H1 (cell line): ENCODE data around the gene NEU3. TPM values are rescaled to one million over a fixed set of nuclear protein-coding genes. Genes with fewer than 3 reads are reported as not detected.

Experiments
- CTCF ChIA-PET: fragments of 300-600 bp; sonication (Branson Sonifier 250); formaldehyde crosslinking; loops from one replicate; lab custom pipeline; 2021; ENCODE audit not compliant: partially characterized antibody; lab: Charles Lee
- POLR2A ChIA-PET: fragments of 300-600 bp; sonication (Branson Sonifier 250); formaldehyde crosslinking; loops from one replicate; lab custom pipeline; 2021; ENCODE audit warnings: inconsistent platforms; ENCODE audit not compliant: partially characterized antibody; lab: Charles Lee
- DNase-seq, 2 experiments: peaks; one replicate each; pipeline versions ENCODE4 v3.0.0 to v3.0.0-alpha.2; 2010 to 2022; ENCODE audit warnings: low spot score in 2 of 2, low read depth in 1 of 2, mixed read lengths in 1 of 2
- FAIRE-seq: peaks from 2 replicates; lab custom pipeline; 2011; peaks lifted over from hg19 to GRCh38; lab: Jason Lieb, UNC
- H2AFZ ChIP-seq: 2 replicates; pipeline ENCODE4 v1.8.1; 2012; ENCODE audit warnings: low read length, inconsistent platforms
- H2AK5ac ChIP-seq: 2 replicates; pipeline ENCODE4 v1.6.1; 2013; ENCODE audit warnings: low read depth, low read length
- H2BK120ac ChIP-seq: replicated peaks from 2 replicates; pipeline ENCODE3; 2013; ENCODE audit warnings: low read depth, low read length, inconsistent platforms
- H2BK12ac ChIP-seq: 2 replicates; pipeline ENCODE4 v1.6.1; 2013; ENCODE audit warnings: low read depth, low read length
- H2BK15ac ChIP-seq: 2 replicates; pipeline ENCODE4 v1.6.1; 2013; ENCODE audit warnings: low read length
- H2BK20ac ChIP-seq: 2 replicates; pipeline ENCODE4 v1.6.1; 2013; ENCODE audit warnings: low read length
- H2BK5ac ChIP-seq: 2 replicates; pipeline ENCODE4 v1.6.1; 2013; ENCODE audit warnings: low read depth, low read length
- H3K14ac ChIP-seq: 2 replicates; pipeline ENCODE4 v1.6.1; 2013; ENCODE audit warnings: inconsistent platforms; ENCODE audit not compliant: insufficient read length
- H3K18ac ChIP-seq: 2 replicates; pipeline ENCODE4 v1.6.1; 2013; ENCODE audit warnings: low read length; ENCODE audit errors: extremely low read depth
- H3K23ac ChIP-seq: 2 replicates; pipeline ENCODE4 v1.6.1; 2013; ENCODE audit warnings: inconsistent platforms; ENCODE audit not compliant: insufficient read length
- H3K23me2 ChIP-seq: 2 replicates; pipeline ENCODE4 v1.6.1; 2013; ENCODE audit warnings: low read depth, low read length
- H3K27ac ChIP-seq: 2 replicates; pipeline ENCODE4 v1.6.1; 2011; ENCODE audit warnings: low read depth, low read length, inconsistent platforms
- H3K27me3 ChIP-seq, 4 experiments: replicated peaks in 1 of 4; 1 replicate in 1 of 4; 2 replicates in 3 of 4; pipeline versions ENCODE4 v1.6.1 to v1.8.1; 2011 to 2013; ENCODE audit warnings: low read length in 3 of 4, mild to moderate bottlenecking in 3 of 4, inconsistent platforms in 2 of 4, mixed read lengths in 2 of 4, moderate library complexity in 1 of 4; ENCODE audit not compliant: control insufficient read depth in 3 of 4, insufficient read depth in 3 of 4; ENCODE audit errors: extremely low read depth in 1 of 4
- H3K36me3 ChIP-seq, 4 experiments: 2 replicates each; pipeline versions ENCODE4 v1.6.1 to v1.8.1; 2011 to 2013; ENCODE audit warnings: mild to moderate bottlenecking in 4 of 4, low read length in 3 of 4, moderate library complexity in 2 of 4, control low read depth in 1 of 4, inconsistent platforms in 1 of 4; ENCODE audit not compliant: insufficient read depth in 4 of 4, control insufficient read depth in 2 of 4
- H3K4ac ChIP-seq: replicated peaks from 2 replicates; pipeline ENCODE3; 2013; ENCODE audit warnings: low read length, low read depth, mixed read lengths, inconsistent platforms; ENCODE audit not compliant: insufficient read length
- H3K4me1 ChIP-seq, 4 experiments: replicated peaks in 1 of 4; 1 replicate in 1 of 4; 2 replicates in 3 of 4; pipeline versions ENCODE4 v1.6.1 to v1.8.1; 2011 to 2013; ENCODE audit warnings: low read length in 3 of 4, inconsistent platforms in 2 of 4, mixed read lengths in 1 of 4; ENCODE audit not compliant: insufficient read depth in 4 of 4, control insufficient read depth in 3 of 4
- H3K4me2 ChIP-seq, 2 experiments: 2 replicates each; pipeline versions ENCODE4 v1.6.1 to v1.8.1; 2011 to 2013; ENCODE audit warnings: low read depth in 2 of 2, low read length in 2 of 2, control low read depth in 1 of 2, inconsistent platforms in 1 of 2, mild to moderate bottlenecking in 1 of 2; ENCODE audit not compliant: insufficient read depth in 1 of 2
- H3K4me3 ChIP-seq, 4 experiments: fragments of 200-600, 300-600 bp in 1 of 4; sonication (generic), shearing (Covaris generic), sonication (Bioruptor Twin) in 1 of 4; 2 replicates each; pipeline versions ENCODE4 v1.5.1 to v1.8.1; 2011 to 2016; ENCODE audit warnings: low read length in 4 of 4, low read depth in 3 of 4, control low read depth in 2 of 4, inconsistent platforms in 2 of 4, mild to moderate bottlenecking in 2 of 4, mixed read lengths in 1 of 4, moderate library complexity in 1 of 4; ENCODE audit not compliant: insufficient read depth in 2 of 4; ENCODE audit errors: extremely low read depth in 1 of 4
- H3K56ac ChIP-seq: replicated peaks from 2 replicates; pipeline ENCODE3; 2013; ENCODE audit warnings: low read depth, mild to moderate bottlenecking, mixed read lengths, low read length, inconsistent platforms; ENCODE audit not compliant: insufficient read length
- H3K79me1 ChIP-seq: 2 replicates; pipeline ENCODE4 v1.6.1; 2013; ENCODE audit warnings: low read depth, low read length, control low read depth
- H3K79me2 ChIP-seq, 2 experiments: 2 replicates each; pipeline versions ENCODE4 v1.6.1 to v1.8.1; 2012 to 2013; ENCODE audit warnings: low read length in 2 of 2, mild to moderate bottlenecking in 2 of 2, inconsistent platforms in 1 of 2; ENCODE audit not compliant: insufficient read depth in 2 of 2, control insufficient read depth in 1 of 2
- H3K9ac ChIP-seq, 4 experiments: replicated peaks in 1 of 4; 1 replicate in 1 of 4; 2 replicates in 3 of 4; pipeline versions ENCODE4 v1.6.1 to v1.8.1; 2011 to 2013; ENCODE audit warnings: low read depth in 3 of 4, low read length in 3 of 4, control low read depth in 2 of 4, mild to moderate bottlenecking in 2 of 4, moderate library complexity in 2 of 4, inconsistent platforms in 1 of 4; ENCODE audit errors: extremely low read depth in 1 of 4
- H3K9me3 ChIP-seq, 2 experiments: 2 replicates each; pipeline versions ENCODE4 v1.6.1 to v1.8.1; 2012 to 2013; ENCODE audit warnings: mild to moderate bottlenecking in 2 of 2, moderate library complexity in 2 of 2, control low read depth in 1 of 2, inconsistent platforms in 1 of 2, low read depth in 1 of 2, low read length in 1 of 2, mixed read lengths in 1 of 2; ENCODE audit not compliant: insufficient read depth in 2 of 2
- H4K20me1 ChIP-seq, 2 experiments: replicated peaks in 1 of 2; 2 replicates each; pipeline versions ENCODE3 to v1.8.1; 2011 to 2013; ENCODE audit warnings: inconsistent platforms in 2 of 2, low read length in 2 of 2, mild to moderate bottlenecking in 1 of 2; ENCODE audit not compliant: insufficient read depth in 2 of 2, control insufficient read depth in 1 of 2
- H4K5ac ChIP-seq: 2 replicates; pipeline ENCODE4 v1.6.1; 2013; ENCODE audit warnings: low read length, low read depth, mixed read lengths, inconsistent platforms; ENCODE audit not compliant: insufficient read length
- H4K8ac ChIP-seq: 2 replicates; pipeline ENCODE4 v1.8.0; 2013; ENCODE audit warnings: mild to moderate bottlenecking, moderate library complexity, low read length, inconsistent platforms; ENCODE audit not compliant: insufficient read depth; ENCODE audit errors: extremely low read depth
- H4K91ac ChIP-seq: replicated peaks from 2 replicates; pipeline ENCODE3; 2013; ENCODE audit warnings: low read length, mixed read lengths, inconsistent platforms; ENCODE audit not compliant: insufficient read length
- HDAC2 ChIP-seq, 2 experiments: fragments of 300-600 bp in 1 of 2; sonication (generic) in 1 of 2; IDR thresholded peaks; 2 replicates each; pipeline ENCODE4 v1.6.1; 2011 to 2012; ENCODE audit warnings: low read depth in 2 of 2, low read length in 2 of 2, mild to moderate bottlenecking in 2 of 2, moderate library complexity in 2 of 2, borderline replicate concordance in 1 of 2, inconsistent platforms in 1 of 2
- SRF ChIP-seq: IDR thresholded peaks from 2 replicates; pipeline ENCODE4 v1.6.1; 2011; ENCODE audit warnings: mild to moderate bottlenecking, low read depth, low read length, moderate library complexity
- WGBS, 2 experiments: shearing (Covaris generic) in 1 of 2; methylation state at CpG; one replicate each; pipeline versions ENCODE4 v1.1.6 to v1.1.7; 2013 to 2015; ENCODE audit warnings: low lambda C conversion rate in 2 of 2, mixed read lengths in 2 of 2, inconsistent platforms in 1 of 2, low coverage in 1 of 2, missing lambda C conversion rate in 1 of 2; ENCODE audit not compliant: insufficient replicate concordance in 2 of 2, insufficient coverage in 1 of 2, insufficient read length in 1 of 2; ENCODE audit errors: extremely low coverage in 1 of 2, missing lambda C conversion rate in 1 of 2; 5-methylcytosine and 5-hydroxymethylcytosine counted together
- polyA plus RNA-seq, 7 experiments: library from polyadenylated mRNA; depleted of rRNA in 3 of 7; stranded (reverse) in 5 of 7; unstranded in 2 of 7; fragments of >200 nt in 5 of 7; fragments of 200-250 nt in 2 of 7; gene quantifications; 1 replicate in 5 of 7; 2 replicates in 1 of 7; 4 replicates in 1 of 7; pipeline versions ENCODE4 v1.2.1 to v1.2.3, GENCODE V29; 2011 to 2013; ENCODE audit warnings: missing spikeins in 2 of 7, mixed read lengths in 2 of 7
- total RNA-seq: library from RNA; stranded (reverse); fragmentation: NEBNext Ultra II Directional; extraction: Animal tissue kit (Norgen Biotek cat#: 25700); gene quantifications from 2 replicates; pipeline ENCODE4 v1.2.1, GENCODE V29; 2021
- TF ChIP-seq, protein P1 (sequence below): IDR thresholded peaks from 2 replicates; pipeline ENCODE4 v1.6.1; 2012; ENCODE audit warnings: inconsistent platforms

NEU3 gene
- total and polyA plus RNA-seq, 2 of the 8 experiments (the other 6 are each of a cell fraction or from before 2014, with no cell fraction given) = 8.9 to 15.6 TPM

DNA sequence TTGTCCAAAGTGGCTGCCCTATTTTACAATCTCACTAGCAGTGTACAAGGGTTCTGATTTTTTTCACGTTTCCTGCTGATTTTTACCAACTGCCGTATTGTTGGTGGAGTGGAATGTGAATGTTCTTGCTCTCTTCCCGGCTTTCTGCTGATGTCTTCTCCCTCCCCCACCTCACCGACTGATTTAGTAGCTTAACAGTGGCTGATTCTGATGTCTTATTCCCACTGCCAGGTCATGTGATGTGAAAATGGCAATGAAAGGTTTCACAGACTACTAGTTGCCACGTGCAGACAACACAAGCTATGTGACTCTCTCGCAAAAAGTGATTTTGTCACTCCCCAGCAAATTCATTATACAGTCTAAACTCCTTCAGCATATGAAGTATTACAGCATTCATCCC, 17.3 kb upstream of the NEU3 start:
- H3K79me2 ChIP-seq = peaks cover 0 to 3% of the 10 kb centered on the region in 2 experiments; a peak in 1 of 4 replicates
- peaks cover 0 to 44% (median 16%) of the 10 kb centered on the region in 4 experiments; a peak in 6 of 8 replicates for H3K36me3 ChIP-seq
- H3K4ac ChIP-seq = no peak overlapping the region
- H3K23ac ChIP-seq = no peak overlapping the region
- H2AK5ac ChIP-seq = no peak overlapping the region
- H3K27ac ChIP-seq = no peak overlapping the region
- no peak overlapping the region for H2BK12ac ChIP-seq
- peaks cover 5 to 6% of the 10 kb centered on the region in 2 experiments for H4K20me1 ChIP-seq
- no peak overlapping the region for H4K5ac ChIP-seq
- H3K18ac ChIP-seq = no peak overlapping the region
- no peak overlapping the region for H4K91ac ChIP-seq
- H2BK15ac ChIP-seq = no peak overlapping the region
- no peak overlapping the region for H3K56ac ChIP-seq
- no peak for DNase-seq
- no peak overlapping the region for H4K8ac ChIP-seq
- 92% methylated on average over 6 of the region's 6 CpGs; no CpG with 5 or more reads in 1 of the 2 experiments for WGBS, 2 experiments
- H2AFZ ChIP-seq = no peak overlapping the region
- H2BK5ac ChIP-seq = no peak overlapping the region
- H3K79me1 ChIP-seq = no peaks in the 10 kb centered on the region; the same call in 1 of the 2 replicates
- H3K14ac ChIP-seq = no peak overlapping the region
- H2BK120ac ChIP-seq = no peak overlapping the region
- no peak overlapping the region for H3K4me2 ChIP-seq
- H3K4me3 ChIP-seq = no peak overlapping the region
- H3K23me2 ChIP-seq = no peaks in the 10 kb centered on the region
- H3K27me3 ChIP-seq = no peaks in the 10 kb centered on the region
- no peaks in the 10 kb centered on the region for H3K4me1 ChIP-seq
- ChIA-PET CTCF (no interaction called here), POLR2A (interaction anchor here (0.6 to 0.7 kb wide), 2 partner anchors 12 to 129 kb away, joined by 3 read pairs; no protein-coding TSS in a partner anchor)
- no peak overlapping the region for H2BK20ac ChIP-seq
- no peaks in the 10 kb centered on the region for H3K9me3 ChIP-seq
- H3K9ac ChIP-seq = no peak overlapping the region
- FAIRE-seq = no peak
- TF ChIP-seq, protein P1, sequence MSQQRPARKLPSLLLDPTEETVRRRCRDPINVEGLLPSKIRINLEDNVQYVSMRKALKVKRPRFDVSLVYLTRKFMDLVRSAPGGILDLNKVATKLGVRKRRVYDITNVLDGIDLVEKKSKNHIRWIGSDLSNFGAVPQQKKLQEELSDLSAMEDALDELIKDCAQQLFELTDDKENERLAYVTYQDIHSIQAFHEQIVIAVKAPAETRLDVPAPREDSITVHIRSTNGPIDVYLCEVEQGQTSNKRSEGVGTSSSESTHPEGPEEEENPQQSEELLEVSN = no peak
- TF ChIP-seq SRF (no peak), HDAC2 (IDR thresholded peaks at IDR 0.05; ENCODE audit: borderline replicate concordance in 1 of 2, low read depth in 2 of 2, low read length in 2 of 2) (no peak)
